GM18517 (cell line): ENCODE data around the gene ZCCHC12.

Experiments
- ATAC-seq: cut with Tn5 transposase; IDR thresholded peaks from one replicate; pipeline ENCODE4 v1.9.1; 2021; ENCODE audit warnings: mild to moderate bottlenecking, moderate library complexity; ENCODE audit not compliant: unreplicated experiment

ZCCHC12 gene

GRCh38 chrX:118867251-118867650 lies 43.6 kb downstream of the ZCCHC12 start:
- ATAC-seq = no peak

GRCh38 chrX:118872102-118872566 lies 48.5 kb downstream of the ZCCHC12 start:
- ATAC-seq = no peak
